SK-MEL-5 (cell line): ENCODE data around the gene NME4. TPM values are rescaled to one million over a fixed set of nuclear protein-coding genes. Genes with fewer than 3 reads are reported as not detected.

Experiments
- DNase-seq: peaks from one replicate; pipeline ENCODE4 v3.0.0-alpha.2; 2016; ENCODE audit warnings: low read depth, low spot score
- in situ Hi-C: cut with HindIII; loops from 2 replicates; pipeline ENCODE4 v1.10.0; 2016; ENCODE audit warnings: low sequenced_read_pairs, high pct_unique_total_duplicates, low pct_unique_long_range_greater_than_20kb
- small RNA-seq, 2 experiments: library from RNA; depleted of rRNA; stranded (forward); fragments of <200 nt; gene quantifications; one replicate each; pipeline ENCODE3, GENCODE V24; 2014
- total RNA-seq: library from RNA; depleted of rRNA; stranded (reverse); fragments of >200 nt; shearing (Covaris generic); gene quantifications from 2 replicates; pipeline ENCODE4 v1.2.3, GENCODE V29; 2014; rRNA removed

NME4 gene
- total RNA-seq, 1 experiment from 2014 or later, result 176 TPM

- no peak for DNase-seq
- in situ Hi-C loops, result no loop called here
Observed at GRCh38 chr16:441447-441846, 44.4 kb downstream of the NME4 start.

- in situ Hi-C loops, result no loop called here
- no peak for DNase-seq
Observed at GRCh38 chr16:442976-443375, 46.0 kb downstream of the NME4 start.

- in situ Hi-C loops, result no loop called here
- DNase-seq, result no peak
Observed at GRCh38 chr16:444027-444426, 47.0 kb downstream of the NME4 start.

- in situ Hi-C loops, result no loop called here
- DNase-seq, result no peak
Observed at GRCh38 chr16:445566-445965, 48.6 kb downstream of the NME4 start.

Small RNA genes lying within 50 kb of the gene (small RNA-seq; reads per million reads assigned to genes)
- 0 reads per million in 2 experiments for gene RF00019

Other genes starting within 250 kb of the NME4 start
- gene HBZ, start 244.6 kb upstream of the NME4 start, total RNA-seq, result not detected in 2 replicates
- gene HBM, start 231.2 kb upstream of the NME4 start, total RNA-seq, result not detected in 2 replicates
- not detected in 2 replicates for gene HBA2, start 224.3 kb upstream of the NME4 start, total RNA-seq
- not detected in 2 replicates for gene HBA1, start 220.5 kb upstream of the NME4 start, total RNA-seq
- 2.2 and 2.5 TPM in 2 replicates for gene HBQ1, start 216.7 kb upstream of the NME4 start, total RNA-seq
- 28.2 and 31.4 TPM in 2 replicates for gene LUC7L, start 167.8 kb upstream of the NME4 start, total RNA-seq
- 30.2 and 31.2 TPM in 2 replicates for gene FAM234A, start 162.4 kb upstream of the NME4 start, total RNA-seq
- gene RGS11, start 121.3 kb upstream of the NME4 start, total RNA-seq, result 0.35 and 0.74 TPM in 2 replicates
- 3.5 and 4.1 TPM in 2 replicates for gene ARHGDIG, start 116.6 kb upstream of the NME4 start, total RNA-seq
- 0.08 and 0.34 TPM in 2 replicates for gene PDIA2, start 114.0 kb upstream of the NME4 start, total RNA-seq
- 20.6 and 22.6 TPM in 2 replicates for gene AXIN1, start 44.5 kb upstream of the NME4 start, total RNA-seq
- gene MRPL28, start 26.7 kb upstream of the NME4 start, total RNA-seq, result 78.0 and 105 TPM in 2 replicates
- 88.5 and 94.0 TPM in 2 replicates for gene PGAP6, start 15.2 kb upstream of the NME4 start, total RNA-seq
- gene DECR2, start 4.7 kb downstream of the NME4 start, total RNA-seq, result 11.9 and 12.5 TPM in 2 replicates
- 10.0 and 10.5 TPM in 2 replicates for gene RAB11FIP3, start 28.4 kb downstream of the NME4 start, total RNA-seq
- 15.4 and 15.6 TPM in 2 replicates for gene CAPN15, start 130.5 kb downstream of the NME4 start, total RNA-seq
- gene PRR35, start 163.2 kb downstream of the NME4 start, total RNA-seq, result not detected in 2 replicates
- gene NHLRC4, start 169.8 kb downstream of the NME4 start, total RNA-seq, result 0.56 and 1.1 TPM in 2 replicates
- 24.5 and 24.7 TPM in 2 replicates for gene PIGQ, start 172.8 kb downstream of the NME4 start, total RNA-seq
- 9.3 and 9.6 TPM in 2 replicates for gene RAB40C, start 192.9 kb downstream of the NME4 start, total RNA-seq
- gene WFIKKN1, start 233.8 kb downstream of the NME4 start, total RNA-seq, result 0.05 TPM in 2 replicates
- gene METTL26, start 239.1 kb downstream of the NME4 start, total RNA-seq, result 54.3 and 57.4 TPM in 2 replicates
- gene MCRIP2, start 244.6 kb downstream of the NME4 start, total RNA-seq, result 34.4 and 37.8 TPM in 2 replicates